GM19395 (cell line): Measurements from ENCODE around the gene DENND4A.

Experiments
- ATAC-seq: cut with Tn5 transposase; IDR thresholded peaks from one replicate; pipeline ENCODE4 v1.9.1; 2021; ENCODE audit warnings: mild to moderate bottlenecking, moderate library complexity; ENCODE audit not compliant: unreplicated experiment

The DENND4A gene

DNA sequence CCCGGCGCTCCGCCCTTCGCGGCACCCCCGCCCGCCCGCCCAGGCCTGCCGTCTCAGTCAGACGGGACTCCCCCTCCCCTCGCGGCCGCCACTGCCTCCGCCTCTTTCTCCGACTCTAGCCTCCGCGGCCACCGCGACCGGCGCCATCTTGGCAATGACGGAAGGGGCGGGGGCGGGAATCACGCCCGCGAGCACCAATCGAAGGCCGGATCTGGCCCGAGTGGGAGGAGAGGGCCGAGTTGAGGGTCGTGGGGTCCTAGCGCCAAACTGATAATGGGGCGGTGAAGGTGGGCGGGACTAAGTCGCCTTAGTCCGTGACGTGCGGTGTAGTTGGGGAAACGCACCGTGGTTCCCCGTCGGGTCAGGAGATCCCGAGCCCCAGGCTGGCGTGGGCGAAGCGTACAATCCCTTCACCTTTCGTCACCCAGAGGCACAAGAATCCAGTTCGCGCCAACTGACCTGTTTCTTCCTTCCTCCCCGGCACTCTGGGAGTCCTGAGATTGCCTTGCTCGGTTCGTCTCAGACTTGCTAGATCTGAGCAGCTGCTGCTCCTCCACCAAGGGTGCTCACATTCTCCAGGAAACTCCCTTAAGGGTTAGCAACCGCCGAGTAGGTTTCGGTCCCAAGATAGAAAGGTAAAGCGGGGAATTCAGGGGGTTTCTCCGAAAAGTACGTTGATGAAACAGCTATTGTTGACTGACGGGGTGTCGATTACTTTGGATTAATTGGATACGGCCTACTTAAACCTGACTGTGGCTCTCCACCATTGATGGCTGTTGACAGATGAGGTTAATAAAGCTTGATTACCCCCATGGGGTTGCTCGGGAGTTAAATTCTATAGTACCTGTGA lies at the start of gene DENND4A:
Gene DENND4A (minus strand): TSS at position 156 of the 850 bp plus-strand sequence. CDS start 35,843 bp downstream, outside the sequence.
- peak; percentile 83 for ATAC-seq

DNA sequence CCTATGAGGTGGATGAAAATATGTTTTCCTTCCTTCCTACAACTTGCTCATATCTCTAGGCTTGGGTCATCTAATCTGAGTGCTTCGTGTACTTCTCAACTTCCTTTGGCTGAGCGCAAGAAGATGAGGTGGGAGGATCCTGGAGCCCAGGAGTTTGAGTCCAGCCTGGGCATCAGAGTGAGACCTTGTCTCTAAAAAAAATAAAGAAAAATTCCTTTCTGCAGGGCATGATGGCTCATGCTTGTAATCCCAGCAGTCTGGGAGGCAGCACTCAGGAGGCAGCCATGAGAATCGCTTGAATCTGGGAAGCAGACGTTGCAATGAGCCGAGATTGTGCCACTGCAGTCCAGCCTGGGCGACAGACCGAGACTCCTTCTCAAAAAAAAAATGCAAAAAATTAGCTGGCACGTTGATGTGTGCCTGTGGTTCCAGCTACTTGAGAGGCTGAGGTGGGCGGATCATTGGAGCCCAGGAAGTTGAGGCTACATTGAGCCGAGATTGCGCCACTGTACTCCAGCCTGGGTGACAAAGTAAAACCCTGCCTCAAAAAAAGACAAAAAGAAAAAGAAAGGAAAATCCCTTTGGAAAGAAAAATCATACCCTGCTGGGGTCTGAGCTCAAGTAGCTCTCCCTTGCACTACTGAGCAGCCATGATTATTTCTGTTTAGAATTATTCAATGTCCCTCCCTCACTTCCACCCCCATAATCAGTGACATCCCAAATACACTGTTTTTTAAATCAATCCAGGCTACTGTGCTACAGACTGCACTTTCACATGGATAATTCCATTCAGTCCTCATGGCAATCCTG lies 49.2 kb upstream of the DENND4A start:
- ATAC-seq = no peak

- no peak for ATAC-seq
Observed at GRCh38 chr15:65839985-65840384, 47.9 kb upstream of the DENND4A start.

DNA sequence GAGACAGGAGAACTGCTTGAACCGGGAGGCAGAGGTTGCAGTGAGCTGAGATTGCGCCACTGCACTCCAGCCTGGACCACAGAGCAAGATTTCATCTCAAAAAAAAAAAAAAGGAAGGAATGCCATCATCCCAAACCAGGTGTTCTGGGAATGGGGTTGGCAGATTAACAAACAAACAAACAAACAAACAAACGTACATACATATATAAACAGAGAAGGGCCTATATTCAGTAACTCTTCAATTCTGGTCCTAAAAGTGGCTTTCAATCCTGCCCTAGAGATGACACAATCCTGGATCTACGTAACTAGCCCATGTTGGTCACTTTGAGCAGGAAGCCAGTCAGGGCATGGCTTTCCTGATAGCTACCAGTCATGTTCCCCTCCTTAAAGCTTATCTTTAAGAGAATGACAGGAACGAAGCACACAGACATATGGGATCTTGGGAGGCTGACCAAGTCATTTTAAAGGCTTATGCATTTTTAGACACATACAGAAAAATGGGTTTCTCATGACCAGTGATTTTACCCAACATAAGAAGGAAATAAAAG lies 47.3 kb upstream of the DENND4A start:
- ATAC-seq = no peak

DNA sequence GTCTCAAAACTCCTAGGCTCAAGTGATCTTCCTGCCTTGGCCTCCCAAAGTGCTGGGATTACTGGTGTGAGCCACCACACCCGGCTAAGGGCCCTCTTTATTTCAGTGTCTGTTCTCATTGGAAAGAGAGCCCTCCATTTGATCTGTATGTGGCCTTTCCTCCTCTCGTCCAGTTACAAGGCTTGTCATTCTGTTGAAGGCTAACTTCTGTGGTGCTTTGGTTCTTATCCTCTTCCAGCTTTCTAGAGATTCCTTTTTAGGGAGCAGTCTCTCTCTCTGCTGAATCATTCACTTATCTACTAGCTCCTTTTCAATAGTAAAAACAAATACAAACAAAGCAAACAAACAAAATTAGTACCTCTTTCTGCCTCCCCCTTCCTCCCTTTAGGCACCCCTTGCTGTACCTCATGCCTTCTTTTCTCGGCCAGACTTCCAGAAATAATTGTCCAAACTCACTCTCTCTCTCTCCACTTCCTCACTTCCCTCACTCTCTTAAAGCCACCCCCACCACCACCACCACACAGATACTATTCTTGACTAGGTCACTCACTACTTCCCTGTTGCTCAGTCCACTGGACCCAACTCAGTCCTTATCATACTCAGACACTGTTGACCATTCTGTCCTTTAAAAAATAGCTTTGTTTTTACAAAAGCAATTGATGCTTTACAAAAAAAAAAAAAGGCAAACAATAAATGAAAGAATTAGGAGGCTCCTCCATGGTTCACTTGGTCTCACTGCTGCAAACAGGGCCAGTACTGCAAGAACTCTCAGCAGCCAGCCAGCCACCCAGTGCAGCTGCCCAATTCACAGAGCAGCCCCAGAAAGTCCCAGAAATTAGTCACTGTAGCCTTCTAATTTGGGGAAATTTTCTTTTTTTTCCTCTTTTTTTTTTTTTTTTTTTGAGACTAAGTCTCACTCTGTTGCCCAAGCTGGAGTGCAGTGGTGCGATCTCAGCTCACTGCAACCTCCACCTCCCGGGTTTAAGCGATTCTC lies 45.5 kb upstream of the DENND4A start:
- ATAC-seq = no peak

- ATAC-seq = no peak
Observed at GRCh38 chr15:65836665-65837064, 44.6 kb upstream of the DENND4A start.

- no peak for ATAC-seq
Observed at GRCh38 chr15:65835447-65835846, 43.4 kb upstream of the DENND4A start.

DNA sequence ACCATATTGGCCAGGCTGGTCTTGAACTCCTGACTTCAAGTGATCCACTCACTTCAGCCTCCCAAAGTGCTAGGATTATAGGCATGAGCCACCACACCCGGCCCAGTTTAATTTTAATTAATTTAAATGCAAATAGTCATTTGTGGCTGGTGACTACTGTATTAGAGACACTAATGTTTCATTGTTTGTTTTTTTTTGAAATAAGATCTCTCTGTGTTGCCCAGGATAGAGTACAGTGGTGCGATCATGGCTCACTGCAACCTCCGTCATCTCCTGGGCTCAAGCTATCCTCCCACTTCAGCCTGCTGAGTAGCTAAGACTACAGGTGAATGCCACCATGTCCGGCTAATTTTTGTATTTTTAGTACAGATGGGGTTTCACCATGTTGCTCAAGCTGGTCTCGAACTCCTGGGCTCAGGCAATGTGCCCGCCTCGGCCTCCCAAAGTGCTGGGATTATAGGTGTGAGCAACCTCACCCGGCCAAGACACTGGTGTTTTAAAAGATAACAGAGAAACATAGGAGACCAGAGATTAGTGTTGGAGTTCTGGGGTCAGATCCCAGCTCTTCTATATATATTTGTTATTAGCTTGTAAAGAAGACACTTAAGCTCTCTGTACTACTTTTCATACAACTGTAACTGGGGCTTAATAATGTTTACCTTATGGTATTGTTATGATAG lies 42.6 kb upstream of the DENND4A start:
- no peak for ATAC-seq

- no peak for ATAC-seq
Observed at GRCh38 chr15:65833501-65834205, 41.6 kb upstream of the DENND4A start.

DNA sequence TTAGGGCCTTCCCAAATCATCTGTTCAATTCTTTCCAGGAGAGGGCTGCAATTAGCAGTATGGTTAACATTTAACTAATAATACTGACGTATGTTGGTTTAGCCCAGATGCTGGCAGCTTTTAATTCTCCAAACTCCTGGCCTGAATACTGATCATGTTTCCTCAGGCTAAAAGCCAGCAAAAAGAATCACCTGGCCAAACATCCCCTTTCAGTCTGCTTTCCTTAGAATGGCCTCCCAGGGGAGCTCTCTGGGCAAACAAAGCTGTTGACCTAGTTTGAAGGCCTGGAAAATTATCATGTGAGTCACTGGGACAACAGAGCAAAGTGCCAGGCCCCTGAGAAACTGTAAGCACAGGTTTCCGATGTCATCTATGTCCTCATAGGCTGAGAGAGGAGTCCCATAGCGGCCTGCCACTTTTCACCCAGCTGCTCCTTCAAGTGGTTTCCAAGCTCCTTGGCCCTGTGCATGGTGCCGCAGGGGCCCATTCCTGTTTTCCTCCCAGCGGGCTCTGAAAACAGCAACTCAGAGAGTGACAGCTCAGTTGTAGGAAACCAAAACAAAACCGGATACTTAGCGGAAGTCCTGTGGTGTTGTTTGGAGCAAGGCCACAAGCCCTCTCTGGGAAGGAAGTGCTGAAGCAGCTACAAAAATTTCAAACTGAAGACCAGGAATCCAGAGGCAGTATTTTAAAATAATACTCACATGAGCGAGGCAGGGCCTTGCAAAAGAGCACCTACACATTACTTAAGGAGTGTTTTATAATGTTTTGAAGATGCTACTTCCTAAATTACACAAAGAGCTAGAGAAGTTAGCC lies 40.7 kb upstream of the DENND4A start:
- ATAC-seq = no peak

DNA sequence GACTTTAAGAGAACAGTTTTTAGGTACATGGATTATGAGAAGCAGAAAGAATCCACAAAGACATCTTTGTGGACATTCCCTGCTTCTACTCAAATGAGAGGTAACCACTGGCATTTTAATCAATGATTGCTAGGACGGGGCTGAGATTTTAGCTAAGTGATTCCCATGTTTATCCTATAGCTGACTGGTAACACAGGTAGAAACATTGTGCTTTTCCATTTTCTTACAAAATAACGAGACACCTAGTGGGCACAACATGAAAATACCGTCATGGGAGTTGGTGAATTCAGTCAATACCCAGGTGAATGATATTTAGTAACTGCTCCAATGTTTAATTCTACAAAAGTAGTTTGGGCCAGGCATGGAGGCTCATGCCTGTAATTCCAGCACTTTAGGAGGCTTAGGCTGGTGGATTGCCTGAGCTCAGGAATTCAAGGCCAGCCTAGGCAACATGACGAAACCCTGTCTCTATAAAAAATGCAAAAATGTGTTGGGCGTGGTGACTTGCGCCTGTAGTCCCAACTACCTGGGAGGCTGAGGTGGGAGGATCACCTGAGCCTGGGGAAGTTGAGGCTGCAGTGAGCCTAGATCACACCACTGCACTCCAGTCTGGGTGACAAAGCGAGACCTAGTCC lies 37.2 kb upstream of the DENND4A start:
- no peak for ATAC-seq

- ATAC-seq = no peak
Observed at GRCh38 chr15:65828585-65828984, 36.5 kb upstream of the DENND4A start.

GRCh38 chr15:65827065-65827464 lies 35.0 kb upstream of the DENND4A start:
- no peak for ATAC-seq

DNA sequence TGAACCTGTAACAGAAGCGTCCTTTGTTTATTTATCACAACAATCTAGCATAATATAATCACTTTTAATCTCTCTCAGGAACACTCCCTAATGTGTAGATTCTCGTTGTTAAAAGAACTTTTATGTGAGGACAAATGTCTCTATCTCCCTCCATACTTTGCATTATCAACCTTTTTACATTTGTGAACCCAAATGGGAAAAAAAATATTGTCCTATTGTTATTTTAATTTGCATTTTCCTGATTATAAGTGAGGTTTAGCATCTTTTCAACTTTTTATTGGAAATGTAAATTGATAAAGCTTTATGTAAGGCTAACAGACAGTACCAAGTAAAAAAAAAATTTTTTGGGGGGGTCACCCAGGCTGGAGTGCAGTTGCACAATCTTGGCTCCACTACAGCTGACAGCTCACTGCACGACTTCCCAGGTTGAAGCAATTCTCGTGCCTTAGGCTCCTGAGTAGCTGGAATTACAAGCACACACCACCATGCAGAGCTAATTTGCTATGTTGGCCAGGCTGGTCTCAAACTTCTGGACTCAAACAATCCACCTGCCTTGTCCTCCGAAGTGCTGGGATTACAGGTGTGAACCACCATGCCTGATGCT lies 33.0 kb upstream of the DENND4A start:
- ATAC-seq = no peak

DNA sequence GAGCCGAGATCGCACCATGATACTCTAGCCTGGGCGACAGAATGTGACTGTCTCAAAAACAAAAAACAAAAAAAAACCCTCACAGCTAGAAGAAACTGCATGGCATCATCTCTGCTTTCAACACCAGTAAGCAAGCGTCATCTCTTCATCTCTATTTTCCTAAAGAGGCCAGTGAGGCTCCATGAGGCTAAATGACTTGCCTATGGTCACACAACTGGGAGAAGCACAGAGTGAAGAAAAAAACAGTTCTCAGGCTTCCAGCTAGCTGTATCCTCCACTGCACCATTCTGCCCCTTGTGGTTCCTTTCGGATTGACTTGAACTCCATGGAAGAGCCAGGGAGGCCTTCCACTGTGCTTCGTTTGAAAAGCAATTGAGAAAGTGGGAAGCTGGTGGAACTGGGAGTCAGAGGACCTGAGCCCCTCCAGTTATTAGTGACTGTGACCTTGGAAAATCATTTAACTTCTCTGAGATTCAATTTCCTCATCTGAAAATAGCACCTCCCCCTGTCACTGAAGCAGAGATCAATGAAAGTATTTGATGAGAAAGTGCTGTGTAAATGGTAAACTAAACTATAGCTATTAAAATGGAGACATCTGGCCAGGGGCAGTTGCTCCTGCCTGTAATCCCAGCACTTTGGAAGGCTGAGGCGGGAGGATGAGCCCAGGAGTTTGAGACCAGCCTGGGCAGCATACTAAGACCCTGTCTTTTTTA lies 32.1 kb upstream of the DENND4A start:
- ATAC-seq = no peak

DNA sequence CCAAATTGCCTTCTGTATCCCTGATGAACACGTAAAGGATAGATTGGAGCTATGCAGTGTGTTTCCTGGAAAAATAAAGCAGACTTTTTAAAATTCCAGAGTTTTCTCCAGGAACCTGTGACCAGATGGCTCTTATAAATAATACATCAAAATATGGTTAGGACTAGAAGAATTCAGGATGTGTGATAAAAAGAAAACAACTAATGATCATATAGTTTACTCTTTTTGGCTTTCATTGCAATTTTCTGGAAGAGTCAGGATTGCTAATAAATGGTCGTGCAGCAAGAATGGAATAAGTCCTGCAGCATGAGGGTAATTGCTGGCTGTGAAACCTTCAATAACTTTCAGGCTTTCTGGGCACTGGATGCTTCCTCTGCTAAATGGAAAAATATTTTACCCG lies 30.2 kb upstream of the DENND4A start:
- ATAC-seq = no peak

- ATAC-seq = no peak
Observed at GRCh38 chr15:65821070-65821469, 29.0 kb upstream of the DENND4A start.
